ENCODE data around the gene GDPD2. TPM values are rescaled to one million over a fixed set of nuclear protein-coding genes. Genes with fewer than 3 reads are reported as not detected.

The GDPD2 gene, protein sequence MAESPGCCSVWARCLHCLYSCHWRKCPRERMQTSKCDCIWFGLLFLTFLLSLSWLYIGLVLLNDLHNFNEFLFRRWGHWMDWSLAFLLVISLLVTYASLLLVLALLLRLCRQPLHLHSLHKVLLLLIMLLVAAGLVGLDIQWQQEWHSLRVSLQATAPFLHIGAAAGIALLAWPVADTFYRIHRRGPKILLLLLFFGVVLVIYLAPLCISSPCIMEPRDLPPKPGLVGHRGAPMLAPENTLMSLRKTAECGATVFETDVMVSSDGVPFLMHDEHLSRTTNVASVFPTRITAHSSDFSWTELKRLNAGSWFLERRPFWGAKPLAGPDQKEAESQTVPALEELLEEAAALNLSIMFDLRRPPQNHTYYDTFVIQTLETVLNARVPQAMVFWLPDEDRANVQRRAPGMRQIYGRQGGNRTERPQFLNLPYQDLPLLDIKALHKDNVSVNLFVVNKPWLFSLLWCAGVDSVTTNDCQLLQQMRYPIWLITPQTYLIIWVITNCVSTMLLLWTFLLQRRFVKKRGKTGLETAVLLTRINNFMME
- total RNA-seq = not detected in 2 replicates

GRCh38 chrX:70422851-70423341 is at the start of gene GDPD2:
TSS of gene GDPD2 (plus strand) at chrX:70423314. CDS start at chrX:70424985, 1,671 bp downstream.

DNA sequence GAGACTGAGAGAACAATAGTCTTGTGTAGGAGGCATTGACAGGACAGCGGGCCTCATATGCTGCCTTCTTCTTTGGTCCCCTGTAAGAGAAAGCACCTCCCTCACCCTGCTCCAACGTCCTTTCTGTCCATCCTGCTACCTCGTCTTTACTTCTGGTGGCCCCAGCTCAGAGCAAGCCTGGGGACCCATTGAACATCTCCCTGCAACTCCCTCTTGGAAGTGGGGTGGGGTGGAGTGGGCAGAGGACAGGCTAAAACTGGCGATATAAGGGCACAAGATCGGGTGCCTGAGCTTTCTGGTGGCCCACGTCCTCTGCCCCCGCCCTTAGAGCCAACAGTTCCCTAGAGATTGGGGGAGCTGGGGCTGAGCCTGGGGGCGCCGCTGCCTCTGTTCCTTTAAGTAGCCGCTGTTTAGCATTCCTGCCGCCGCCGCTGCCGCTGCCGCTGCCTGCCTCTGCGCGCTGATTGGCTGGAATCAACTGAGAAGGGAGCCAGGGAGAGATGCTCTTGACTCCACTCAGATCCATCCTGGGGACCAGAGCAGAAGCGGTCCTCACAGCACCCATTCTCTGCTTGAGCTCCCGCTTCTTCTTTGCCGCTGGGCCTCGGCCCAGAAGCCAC is 21.3 kb downstream of the GDPD2 start, which contains the start of gene DLG3:
Gene DLG3 (plus strand): TSS at position 510 of the 620 bp plus-strand sequence. CDS start 367 bp downstream, outside the sequence.

Small RNA genes within 50 kb of the gene (small RNA-seq; reads per million reads assigned to genes)
- gene RNU4-81P (ENCODE audit: low replicate concordance) (not detected), gene RNY4P23 (ENCODE audit: low replicate concordance) (9.3 reads per million, percentile 94 among the genes with 10 or more reads in this experiment)

Other genes with a start within 250 kb of the GDPD2 start
- not detected in 2 replicates for gene DGAT2L6, start 245.8 kb upstream of the GDPD2 start, total RNA-seq
- gene AWAT1, start 188.7 kb upstream of the GDPD2 start, total RNA-seq = not detected in 2 replicates
- gene P2RY4, start 163.1 kb upstream of the GDPD2 start, total RNA-seq = 0.14 and 0.22 TPM in 2 replicates
- gene ARR3, start 155.0 kb upstream of the GDPD2 start, total RNA-seq = not detected in 2 replicates
- gene RAB41, start 141.1 kb upstream of the GDPD2 start, total RNA-seq = not detected in 2 replicates
- 39.0 and 49.1 TPM in 2 replicates for gene PDZD11, start 133.4 kb upstream of the GDPD2 start, total RNA-seq
- 1.1 and 24.6 TPM in 2 replicates for gene KIF4A, start 133.2 kb upstream of the GDPD2 start, total RNA-seq
- gene DLG3, start 21.5 kb downstream of the GDPD2 start, total RNA-seq = 14.2 and 21.3 TPM in 2 replicates

Measured in placental pericyte (primary cell).